ENCODE results near the gene MYD88.

MYD88 gene

GRCh38 chr3:38138349-38139190, at the start of gene MYD88:
MYD88 (plus strand) TSS chr3:38138661; CDS start chr3:38138701, 40 bp downstream.
- peak; percentile 32 for DNase-seq

- DNase-seq = no peak
These were observed 49.3 kb upstream of the MYD88 start for GRCh38 chr3:38089163-38089562.

DNA sequence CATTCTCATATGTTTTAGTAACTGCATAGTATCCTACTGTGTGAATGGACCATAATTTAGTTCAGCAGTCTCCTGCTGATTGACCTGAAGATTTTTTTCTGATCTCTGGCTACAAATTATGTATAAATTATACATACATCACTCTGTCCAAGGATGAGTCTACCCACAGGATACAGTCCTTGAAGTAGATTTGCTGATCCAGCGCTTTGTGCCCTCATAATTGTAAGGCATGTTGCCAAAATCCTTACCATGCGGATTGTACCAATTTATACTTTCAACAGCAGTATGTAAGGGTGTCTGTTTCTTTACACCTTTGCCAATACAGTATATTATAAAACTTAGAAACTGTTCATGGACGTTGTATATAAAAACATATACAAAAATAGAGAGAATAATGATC, 48.0 kb upstream of the MYD88 start:
- DNase-seq = no peak

GRCh38 chr3:38094999-38095398, 43.5 kb upstream of the MYD88 start:
- DNase-seq = no peak

DNA sequence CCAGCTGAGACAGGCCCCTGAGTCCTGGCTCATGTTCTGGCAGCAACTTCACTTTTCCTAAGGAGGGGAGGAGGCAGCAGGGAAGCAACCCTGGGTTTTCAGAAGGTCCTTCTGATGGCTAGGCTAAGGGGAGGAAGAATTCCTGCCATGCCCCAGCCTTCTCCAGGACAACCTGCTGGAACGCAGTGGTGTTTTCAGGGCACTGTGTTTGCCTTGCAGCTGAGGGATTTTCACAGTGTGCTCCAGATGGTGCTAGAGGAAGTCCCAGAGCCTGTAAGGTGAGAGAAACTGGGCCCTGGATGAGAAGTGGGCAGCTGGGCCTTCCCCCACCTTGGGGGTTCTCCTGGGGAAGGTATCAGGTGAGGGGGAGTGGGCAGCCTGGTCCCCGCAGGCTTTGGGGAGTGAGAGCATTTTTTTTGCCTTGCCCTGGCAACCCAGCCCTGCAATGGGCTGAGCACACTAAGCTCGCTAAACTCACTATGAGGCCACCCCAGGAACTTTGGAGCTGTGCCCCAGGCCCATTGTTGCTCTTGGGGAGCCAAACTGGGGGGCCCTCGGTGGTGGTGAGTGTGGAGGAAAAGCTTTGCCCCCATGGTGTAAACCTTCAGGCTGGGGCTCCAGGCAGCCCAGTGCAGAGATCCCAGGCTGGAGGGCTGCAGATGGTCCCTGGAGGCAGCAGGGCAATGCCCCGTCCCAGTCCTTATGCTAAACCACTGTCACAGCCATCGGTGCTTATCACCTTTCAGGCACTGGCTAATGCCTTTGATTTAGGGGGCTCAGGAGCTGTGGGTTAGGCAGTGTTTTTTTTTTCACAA, 42.6 kb upstream of the MYD88 start:
- DNase-seq = no peak

DNA sequence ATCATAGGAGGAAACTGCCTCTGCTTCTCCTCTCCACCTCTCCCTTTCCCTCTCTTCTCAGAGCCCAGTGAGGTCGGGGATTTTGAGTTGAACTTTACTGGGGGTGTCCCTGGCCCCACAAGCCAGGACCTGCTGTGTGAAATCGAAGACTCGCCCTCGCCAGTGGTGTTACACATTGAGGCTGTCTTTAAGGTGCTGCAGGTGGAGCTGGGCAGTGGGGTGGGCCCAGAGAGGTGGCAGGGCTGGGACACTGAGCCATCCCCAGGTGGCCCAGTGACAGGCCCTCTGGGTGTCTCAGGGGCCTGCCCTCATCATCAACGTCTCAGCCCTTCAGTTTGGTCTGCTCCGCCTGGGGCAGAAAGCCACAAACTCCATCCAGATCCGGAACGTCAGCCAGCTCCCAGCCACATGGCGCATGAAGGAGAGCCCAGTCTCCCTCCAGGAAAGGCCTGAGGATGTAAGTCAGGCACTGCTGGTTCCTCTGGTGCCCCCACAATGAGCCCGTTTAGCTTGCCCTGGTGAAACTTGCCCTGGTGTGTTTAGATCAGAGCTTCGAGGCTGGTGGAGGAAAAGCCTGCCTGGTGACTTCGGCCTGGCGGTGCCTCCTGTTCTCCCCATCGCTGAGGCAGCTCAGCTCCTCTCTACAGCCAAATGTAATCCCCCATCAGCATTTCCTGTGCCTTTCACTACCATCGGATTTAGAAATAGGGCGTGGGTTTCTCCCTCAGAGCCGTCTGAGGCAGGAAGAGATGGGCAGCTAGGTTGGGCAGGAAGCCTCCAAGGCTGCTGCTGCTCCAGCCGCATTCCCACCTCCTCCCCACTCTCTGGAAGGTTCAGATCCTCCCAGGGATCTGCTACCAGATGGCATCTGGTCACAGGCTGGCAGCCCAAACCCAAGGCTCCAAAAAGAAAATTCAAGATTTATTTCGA, 40.8 kb upstream of the MYD88 start:
- DNase-seq = no peak

DNA sequence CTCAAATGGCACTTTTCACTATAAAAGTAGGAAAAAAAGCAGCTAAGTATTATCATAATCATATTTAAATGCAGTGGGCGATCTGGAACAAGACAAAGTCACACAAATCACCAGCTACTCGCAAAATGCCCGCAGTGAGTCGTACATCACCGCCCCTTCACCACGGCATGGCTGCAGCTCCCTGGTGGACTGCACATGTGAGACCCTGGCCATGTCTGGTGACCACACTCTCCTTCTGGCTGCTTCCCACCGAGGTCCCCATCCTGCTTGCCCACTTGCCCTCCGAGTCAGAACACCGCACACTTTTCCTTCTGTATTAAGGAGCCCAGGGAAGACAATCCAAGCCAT, 40.1 kb upstream of the MYD88 start:
- DNase-seq = no peak

- peak; percentile 33 for DNase-seq
These were observed 38.9 kb upstream of the MYD88 start for GRCh38 chr3:38099518-38099917.

GRCh38 chr3:38100498-38100897, 38.0 kb upstream of the MYD88 start:
- DNase-seq = no peak

- no peak for DNase-seq
These were observed 36.5 kb upstream of the MYD88 start for GRCh38 chr3:38101811-38102443.

DNA sequence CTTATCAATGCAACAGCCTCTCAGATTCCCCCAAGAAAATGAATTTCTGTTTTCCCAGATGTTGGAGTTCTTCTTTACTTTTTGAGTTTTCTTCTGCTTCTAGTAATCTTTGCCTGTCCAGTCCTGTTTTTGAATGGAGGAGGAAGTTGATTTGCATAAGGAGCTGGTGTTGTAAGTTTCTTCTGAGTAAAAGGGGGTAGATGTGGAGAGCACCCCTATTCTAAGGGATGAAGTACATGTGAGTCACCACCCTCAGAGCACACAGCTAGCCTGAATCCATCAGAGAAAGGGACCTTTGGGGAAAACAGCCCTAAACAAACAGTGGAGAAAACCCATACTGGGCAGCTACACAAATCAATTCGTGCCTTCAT, 36.0 kb upstream of the MYD88 start:
- no peak for DNase-seq

- DNase-seq = no peak
These were observed 32.9 kb upstream of the MYD88 start for GRCh38 chr3:38105525-38105924.

- no peak for DNase-seq
These were observed 30.4 kb upstream of the MYD88 start for GRCh38 chr3:38107911-38108648.

DNA sequence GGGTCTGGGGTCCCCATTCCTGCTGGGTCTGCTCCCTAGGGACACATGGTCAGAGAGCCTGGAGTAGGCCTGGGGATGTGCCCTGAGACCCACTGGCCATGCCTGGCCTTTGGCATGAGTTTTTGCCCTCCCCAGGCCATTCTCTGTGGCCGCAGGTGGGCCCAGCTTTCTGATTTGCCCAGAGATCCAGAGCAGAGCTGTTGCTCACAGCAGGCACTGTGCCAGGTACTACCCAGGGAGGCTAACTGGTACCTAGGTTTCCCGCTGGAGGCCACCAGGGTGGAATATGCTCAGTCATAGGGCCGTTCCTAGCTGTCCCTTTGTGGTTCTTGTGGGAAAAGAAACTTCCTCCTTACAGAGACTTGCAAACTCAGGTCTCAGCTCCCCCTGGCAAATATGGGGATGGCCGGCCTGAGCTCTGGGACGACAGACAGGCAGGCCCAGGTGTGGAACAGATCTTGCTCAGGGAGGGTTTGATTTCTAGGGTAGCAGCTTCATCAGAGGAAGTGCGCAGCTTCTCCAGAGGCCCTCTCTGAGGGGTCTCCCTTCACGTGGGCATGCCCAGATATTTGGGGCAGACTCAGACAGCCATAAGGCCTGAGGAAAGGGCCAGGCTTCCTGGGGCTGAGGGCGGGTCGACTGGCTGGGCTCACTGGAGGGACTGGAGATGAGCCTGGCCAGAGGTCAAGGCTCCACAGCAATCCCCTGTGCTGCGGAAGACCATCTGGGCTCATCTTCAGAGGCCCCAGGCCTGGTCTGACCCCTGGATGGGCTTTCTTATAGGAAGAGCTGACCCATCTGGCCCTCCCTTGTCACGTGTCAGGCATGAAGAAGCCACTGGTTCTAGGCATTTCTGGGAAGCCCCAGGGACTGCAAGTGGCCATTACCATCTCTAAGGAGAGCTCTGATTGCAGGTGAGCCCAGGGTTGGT, 29.5 kb upstream of the MYD88 start:
- DNase-seq = no peak

DNA sequence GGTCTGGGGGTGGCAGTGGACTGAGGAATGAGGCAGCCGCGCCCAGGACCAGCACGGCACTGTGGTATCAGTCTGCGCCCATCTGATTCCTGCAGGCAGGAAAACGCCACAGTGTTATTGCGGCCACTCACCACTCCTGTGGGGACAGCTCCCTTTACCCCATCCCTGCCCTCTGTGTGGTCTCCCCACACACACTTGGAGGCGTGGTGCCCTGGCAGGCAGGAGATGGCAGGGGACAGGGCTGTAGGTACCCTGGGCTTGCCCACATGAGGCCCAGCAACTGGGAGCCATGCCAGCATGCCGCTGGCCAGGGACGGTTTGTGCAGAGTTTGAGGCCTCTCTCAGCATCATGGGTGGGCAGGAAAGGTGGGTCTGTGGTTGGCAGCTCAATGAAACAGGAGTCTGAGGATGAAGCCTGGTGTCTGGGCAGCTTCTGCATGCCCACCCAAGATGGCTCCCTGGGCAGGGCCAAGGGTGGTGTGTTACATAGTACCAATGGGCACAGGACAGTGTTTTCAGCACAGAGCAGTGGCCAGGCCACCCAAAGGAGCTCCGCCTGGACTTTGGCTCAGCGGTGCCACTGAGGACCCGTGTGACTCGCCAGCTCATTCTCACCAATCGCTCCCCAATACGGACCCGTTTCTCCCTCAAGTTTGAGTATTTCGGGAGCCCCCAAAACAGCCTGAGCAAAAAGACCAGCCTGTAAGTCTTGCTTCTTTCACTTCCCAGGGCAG, 28.7 kb upstream of the MYD88 start:
- no peak for DNase-seq

DNA sequence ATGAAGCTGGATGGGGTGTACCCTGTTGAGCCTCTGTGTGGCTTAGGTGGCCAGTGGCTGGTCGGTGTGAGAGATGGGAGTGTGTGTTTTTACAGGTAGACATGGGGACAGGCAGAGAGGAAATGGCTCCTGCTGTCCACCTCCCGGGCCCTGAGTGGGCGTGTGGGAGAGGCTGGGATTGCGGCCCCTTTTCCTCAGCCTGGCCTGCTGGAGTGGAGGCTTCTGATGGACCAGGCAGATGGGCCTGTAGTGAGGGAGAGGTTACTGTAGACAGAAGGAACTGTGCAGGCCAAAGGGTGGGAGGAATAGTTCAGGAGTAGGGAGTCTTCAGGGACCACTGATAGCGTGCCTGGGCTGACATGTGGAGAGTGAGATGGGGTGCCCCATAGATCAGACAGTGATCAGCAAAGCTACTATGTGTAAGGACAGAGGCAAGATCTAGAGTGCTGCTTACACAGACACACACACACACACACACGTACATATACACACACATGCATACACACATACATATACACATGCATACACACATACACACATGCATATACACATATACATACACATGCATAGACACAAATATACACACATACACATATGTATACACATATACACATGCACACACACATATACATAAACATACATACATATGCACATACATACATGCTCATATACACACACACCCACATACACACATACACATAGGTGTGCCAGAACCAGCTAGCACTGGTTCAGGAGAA, 28.0 kb upstream of the MYD88 start:
- no peak for DNase-seq

DNA sequence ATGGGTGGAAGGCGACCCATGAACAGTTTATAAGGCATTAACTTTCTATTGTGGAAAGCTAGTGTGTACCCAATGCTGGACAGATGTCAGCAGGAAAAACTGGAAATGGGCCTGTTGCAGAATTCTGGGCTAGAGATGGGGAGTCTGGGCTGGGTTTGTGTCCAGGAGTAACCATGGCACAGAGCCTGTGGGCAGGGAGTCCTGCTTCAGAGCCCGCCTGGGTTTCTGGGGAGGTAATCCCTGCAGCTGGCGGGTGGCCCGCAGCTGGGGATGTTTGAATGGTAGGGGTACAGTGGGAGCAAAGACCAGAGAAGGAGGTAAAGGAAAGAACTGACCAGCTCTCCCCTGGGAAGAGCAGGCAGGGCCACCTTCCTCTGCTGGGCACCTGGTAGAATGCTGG, 27.3 kb upstream of the MYD88 start:
- no peak for DNase-seq

- DNase-seq = no peak
These were observed 26.6 kb upstream of the MYD88 start for GRCh38 chr3:38111696-38112377.

DNA sequence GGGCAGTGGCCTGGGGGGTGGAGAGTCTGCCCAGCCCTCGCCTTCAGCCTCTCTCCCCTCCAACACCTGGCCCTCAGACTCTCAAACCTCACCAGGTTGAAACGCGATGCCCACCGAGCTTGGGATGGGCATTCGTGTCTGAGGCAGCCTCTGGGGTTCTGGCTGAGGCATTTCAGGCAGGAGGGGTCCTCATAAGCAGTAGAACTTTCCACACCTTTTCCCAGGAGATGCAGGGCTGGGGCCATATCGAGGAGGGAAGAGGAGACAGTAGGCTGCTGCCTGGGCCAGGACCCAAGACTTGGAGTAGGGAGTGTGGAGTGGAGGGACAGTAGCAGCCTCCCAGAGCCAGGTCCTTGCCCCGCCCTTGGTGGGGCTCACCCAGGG, 26.1 kb upstream of the MYD88 start:
- DNase-seq = no peak
